ENCODE results near the gene TBX5. TPM values are rescaled to one million over a fixed set of nuclear protein-coding genes. Genes with fewer than 3 reads are reported as not detected.

TBX5 gene
- polyA plus RNA-seq, 3 donors: not detected

DNA sequence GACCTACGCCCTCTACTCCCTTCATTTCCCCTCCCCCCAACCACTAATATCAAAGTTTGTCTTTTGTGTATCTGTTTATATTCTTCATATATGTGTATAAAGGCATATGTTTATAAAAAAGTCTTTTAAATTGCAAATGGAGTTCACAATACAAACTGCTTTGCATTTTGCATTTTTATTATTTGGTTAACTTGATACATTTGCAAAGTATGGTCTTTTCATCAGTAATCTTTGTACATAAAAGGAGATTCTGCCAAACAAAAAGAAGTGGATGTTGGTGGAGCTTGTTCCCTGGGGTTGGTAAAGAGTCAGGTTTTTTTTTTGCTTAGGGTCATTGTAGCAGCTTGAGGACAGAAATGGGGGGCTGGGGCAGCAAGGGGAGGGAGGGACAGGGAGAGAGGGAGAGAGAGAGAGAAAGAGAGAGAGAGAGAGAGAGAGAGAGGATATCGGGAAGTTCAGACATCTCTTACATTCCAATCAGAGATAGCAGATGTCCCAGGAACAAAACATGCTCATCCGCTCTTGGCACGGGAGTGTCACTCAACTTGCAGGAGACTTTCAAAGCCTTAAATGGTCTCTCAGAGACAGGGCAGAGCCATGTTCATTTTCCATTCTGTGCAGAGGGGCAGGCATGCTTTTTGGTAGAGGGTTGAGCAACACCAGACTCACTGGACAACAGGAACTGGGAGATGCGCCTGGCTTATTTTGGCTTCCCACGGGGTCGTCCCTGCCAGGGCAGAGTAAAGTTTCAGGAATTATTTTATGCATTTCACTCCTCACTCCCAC, 44.8 kb upstream of the TBX5 start:
- Histone ChIP-seq H3K79me2 (ENCODE audit: insufficient read depth, low read length) (no peaks in the 10 kb centered on the region), H3K4me2 (replicated peaks; ENCODE audit: extremely low read depth, low read length, poor library complexity, severe bottlenecking) (no peak overlapping the region), H3K27ac (ENCODE audit: low read depth in 1 of 2, low read length in 2 of 2) (no peak overlapping the region), H3K27me3 (ENCODE audit: control insufficient read depth in 2 of 2, insufficient read depth in 2 of 2, low read length in 2 of 2) (peaks cover 50 to 62% of the 10 kb centered on the region in 2 donors), H3K36me3 (replicated peaks in 1 of 2; ENCODE audit: control insufficient read depth in 1 of 2, insufficient read depth in 2 of 2, low read length in 2 of 2) (no peaks in the 10 kb centered on the region), H3K4me3 (replicated peaks in 1 of 3; ENCODE audit: low read depth in 2 of 3, low read length in 3 of 3) (no peak overlapping the region), H3K4me1 (ENCODE audit: control insufficient read depth in 1 of 2, insufficient read depth in 2 of 2, low read length in 2 of 2) (no peaks in the 10 kb centered on the region), H3K9me3 (replicated peaks in 1 of 2; ENCODE audit: control insufficient read depth in 1 of 2, insufficient read depth in 1 of 2, low read length in 2 of 2) (peaks cover 0 to 26% of the 10 kb centered on the region in 2 donors), H4K20me1 (ENCODE audit: insufficient read depth, low read length) (no peaks in the 10 kb centered on the region), H3K9ac (ENCODE audit: insufficient read depth, low read length, poor library complexity, severe bottlenecking) (no peak overlapping the region), H2AFZ (ENCODE audit: insufficient read depth, low read depth, low read length, poor library complexity, severe bottlenecking) (no peak overlapping the region)
- TF ChIP-seq, protein P1, sequence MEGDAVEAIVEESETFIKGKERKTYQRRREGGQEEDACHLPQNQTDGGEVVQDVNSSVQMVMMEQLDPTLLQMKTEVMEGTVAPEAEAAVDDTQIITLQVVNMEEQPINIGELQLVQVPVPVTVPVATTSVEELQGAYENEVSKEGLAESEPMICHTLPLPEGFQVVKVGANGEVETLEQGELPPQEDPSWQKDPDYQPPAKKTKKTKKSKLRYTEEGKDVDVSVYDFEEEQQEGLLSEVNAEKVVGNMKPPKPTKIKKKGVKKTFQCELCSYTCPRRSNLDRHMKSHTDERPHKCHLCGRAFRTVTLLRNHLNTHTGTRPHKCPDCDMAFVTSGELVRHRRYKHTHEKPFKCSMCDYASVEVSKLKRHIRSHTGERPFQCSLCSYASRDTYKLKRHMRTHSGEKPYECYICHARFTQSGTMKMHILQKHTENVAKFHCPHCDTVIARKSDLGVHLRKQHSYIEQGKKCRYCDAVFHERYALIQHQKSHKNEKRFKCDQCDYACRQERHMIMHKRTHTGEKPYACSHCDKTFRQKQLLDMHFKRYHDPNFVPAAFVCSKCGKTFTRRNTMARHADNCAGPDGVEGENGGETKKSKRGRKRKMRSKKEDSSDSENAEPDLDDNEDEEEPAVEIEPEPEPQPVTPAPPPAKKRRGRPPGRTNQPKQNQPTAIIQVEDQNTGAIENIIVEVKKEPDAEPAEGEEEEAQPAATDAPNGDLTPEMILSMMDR (IDR thresholded peaks at IDR 0.05): no peak
- no peak for DNase-seq
- intact Hi-C loops (cut with micrococcal nuclease): no loop called here
- 0% methylated on average over 2 of the region's 7 CpGs for WGBS (ENCODE audit: insufficient coverage)
- Mint-ChIP-seq H3K27ac (no peak overlapping the region), H3K36me3 (no peaks in the 10 kb centered on the region), H3K4me1 (no peaks in the 10 kb centered on the region), H3K4me3 (peak overlapping the region in 1 of 2 donors; percentile 50), H3K9me3 (peaks cover 0 to 5% (median 2%) of the 10 kb centered on the region in 7 donors), H3K27me3 (ENCODE audit: low read depth in 3 of 3) (peaks cover 67 to 73% (median 68%) of the 10 kb centered on the region in 3 donors)

DNA sequence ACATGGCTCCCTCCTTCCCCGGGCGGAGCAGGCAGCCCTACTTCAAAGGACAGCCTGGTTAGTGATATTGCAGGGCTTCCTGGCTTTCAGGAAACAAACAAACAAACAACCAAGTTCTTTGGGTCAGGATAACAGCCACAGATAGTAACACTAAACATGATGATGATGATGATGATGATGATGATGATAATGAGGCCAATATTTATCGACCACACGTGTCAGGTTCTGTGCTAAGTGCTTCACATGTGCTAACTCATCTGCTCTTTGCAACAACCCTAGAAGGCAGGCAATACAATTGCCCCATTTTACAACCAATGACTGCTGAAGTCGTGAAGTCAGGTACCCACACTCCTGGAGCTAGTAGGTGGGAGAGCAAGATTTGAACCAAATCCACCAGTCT, 44.1 kb upstream of the TBX5 start:
- Histone ChIP-seq H4K20me1 (ENCODE audit: insufficient read depth, low read length) (no peaks in the 10 kb centered on the region), H3K9ac (ENCODE audit: insufficient read depth, low read length, poor library complexity, severe bottlenecking) (no peak overlapping the region), H3K4me1 (ENCODE audit: control insufficient read depth in 1 of 2, insufficient read depth in 2 of 2, low read length in 2 of 2) (no peaks in the 10 kb centered on the region), H3K27me3 (ENCODE audit: control insufficient read depth in 2 of 2, insufficient read depth in 2 of 2, low read length in 2 of 2) (peaks cover 55 to 68% of the 10 kb centered on the region in 2 donors), H3K36me3 (replicated peaks in 1 of 2; ENCODE audit: control insufficient read depth in 1 of 2, insufficient read depth in 2 of 2, low read length in 2 of 2) (no peaks in the 10 kb centered on the region), H3K27ac (ENCODE audit: low read depth in 1 of 2, low read length in 2 of 2) (no peak overlapping the region), H3K4me2 (replicated peaks; ENCODE audit: extremely low read depth, low read length, poor library complexity, severe bottlenecking) (no peak overlapping the region), H2AFZ (ENCODE audit: insufficient read depth, low read depth, low read length, poor library complexity, severe bottlenecking) (no peak overlapping the region), H3K9me3 (replicated peaks in 1 of 2; ENCODE audit: control insufficient read depth in 1 of 2, insufficient read depth in 1 of 2, low read length in 2 of 2) (peaks cover 0 to 26% of the 10 kb centered on the region in 2 donors), H3K79me2 (ENCODE audit: insufficient read depth, low read length) (no peaks in the 10 kb centered on the region), H3K4me3 (replicated peaks in 1 of 3; ENCODE audit: low read depth in 2 of 3, low read length in 3 of 3) (no peak overlapping the region)
- Mint-ChIP-seq H3K27me3 (ENCODE audit: low read depth in 3 of 3) (peaks cover 73 to 79% (median 75%) of the 10 kb centered on the region in 3 donors), H3K4me3 (peak overlapping the region in 1 of 2 donors; percentile 28), H3K4me1 (no peaks in the 10 kb centered on the region), H3K27ac (no peak overlapping the region), H3K36me3 (no peaks in the 10 kb centered on the region), H3K9me3 (peaks cover 0 to 5% (median 2%) of the 10 kb centered on the region in 7 donors)
- intact Hi-C loops (cut with micrococcal nuclease): no loop called here
- no peak for DNase-seq
- TF ChIP-seq, protein P1 (IDR thresholded peaks at IDR 0.05): no peak
- no CpG with 5 or more reads among the region's 5 CpGs for WGBS (ENCODE audit: insufficient coverage)
